ENCODE measurements around the gene CMTM7.

The CMTM7 gene

GRCh38 chr3:32492684-32493436 lies 101.2 kb downstream of the CMTM7 start:
- CTCF ChIA-PET: interaction anchor here (0.9 kb wide), 1 partner anchor 25 kb away, joined by 4 read pairs; no protein-coding TSS in a partner anchor
- no peak for TF ChIP-seq ZNF391 (tag by site-specific recombination; IDR thresholded peaks at IDR 0.05; ENCODE audit: borderline replicate concordance, low read depth)
- no peak for TF ChIP-seq ATF2 (tag by site-specific recombination; IDR thresholded peaks at IDR 0.05; ENCODE audit: low read depth)
- TF ChIP-seq ZNF37A (tag by site-specific recombination; IDR thresholded peaks at IDR 0.05): no peak
- TF ChIP-seq ZNF426 (tag by site-specific recombination; IDR thresholded peaks at IDR 0.05): no peak
- TF ChIP-seq ZNF48 (tag by site-specific recombination; IDR thresholded peaks at IDR 0.05): no peak
- TF ChIP-seq ZNF157 (tag by site-specific recombination; IDR thresholded peaks at IDR 0.05): no peak
- TF ChIP-seq, protein P1, sequence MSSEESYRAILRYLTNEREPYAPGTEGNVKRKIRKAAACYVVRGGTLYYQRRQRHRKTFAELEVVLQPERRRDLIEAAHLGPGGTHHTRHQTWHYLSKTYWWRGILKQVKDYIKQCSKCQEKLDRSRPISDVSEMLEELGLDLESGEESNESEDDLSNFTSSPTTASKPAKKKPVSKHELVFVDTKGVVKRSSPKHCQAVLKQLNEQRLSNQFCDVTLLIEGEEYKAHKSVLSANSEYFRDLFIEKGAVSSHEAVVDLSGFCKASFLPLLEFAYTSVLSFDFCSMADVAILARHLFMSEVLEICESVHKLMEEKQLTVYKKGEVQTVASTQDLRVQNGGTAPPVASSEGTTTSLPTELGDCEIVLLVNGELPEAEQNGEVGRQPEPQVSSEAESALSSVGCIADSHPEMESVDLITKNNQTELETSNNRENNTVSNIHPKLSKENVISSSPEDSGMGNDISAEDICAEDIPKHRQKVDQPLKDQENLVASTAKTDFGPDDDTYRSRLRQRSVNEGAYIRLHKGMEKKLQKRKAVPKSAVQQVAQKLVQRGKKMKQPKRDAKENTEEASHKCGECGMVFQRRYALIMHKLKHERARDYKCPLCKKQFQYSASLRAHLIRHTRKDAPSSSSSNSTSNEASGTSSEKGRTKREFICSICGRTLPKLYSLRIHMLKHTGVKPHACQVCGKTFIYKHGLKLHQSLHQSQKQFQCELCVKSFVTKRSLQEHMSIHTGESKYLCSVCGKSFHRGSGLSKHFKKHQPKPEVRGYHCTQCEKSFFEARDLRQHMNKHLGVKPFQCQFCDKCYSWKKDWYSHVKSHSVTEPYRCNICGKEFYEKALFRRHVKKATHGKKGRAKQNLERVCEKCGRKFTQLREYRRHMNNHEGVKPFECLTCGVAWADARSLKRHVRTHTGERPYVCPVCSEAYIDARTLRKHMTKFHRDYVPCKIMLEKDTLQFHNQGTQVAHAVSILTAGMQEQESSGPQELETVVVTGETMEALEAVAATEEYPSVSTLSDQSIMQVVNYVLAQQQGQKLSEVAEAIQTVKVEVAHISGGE (tag by site-specific recombination; conservative IDR thresholded peaks at IDR 0.05; ENCODE audit: low read depth): no peak
- TF ChIP-seq, protein P2, sequence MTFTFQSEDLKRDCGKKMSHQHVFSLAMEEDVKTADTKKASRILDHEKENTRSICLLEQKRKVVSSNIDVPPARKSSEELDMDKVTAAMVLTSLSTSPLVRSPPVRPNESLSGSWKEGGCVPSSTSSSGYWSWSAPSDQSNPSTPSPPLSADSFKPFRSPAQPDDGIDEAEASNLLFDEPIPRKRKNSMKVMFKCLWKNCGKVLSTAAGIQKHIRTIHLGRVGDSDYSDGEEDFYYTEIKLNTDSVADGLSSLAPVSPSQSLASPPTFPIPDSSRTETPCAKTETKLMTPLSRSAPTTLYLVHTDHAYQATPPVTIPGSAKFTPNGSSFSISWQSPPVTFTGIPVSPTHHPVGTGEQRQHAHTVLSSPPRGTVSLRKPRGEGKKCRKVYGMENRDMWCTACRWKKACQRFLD (tag by site-specific recombination; IDR thresholded peaks at IDR 0.05): no peak
- TF ChIP-seq, protein P3, sequence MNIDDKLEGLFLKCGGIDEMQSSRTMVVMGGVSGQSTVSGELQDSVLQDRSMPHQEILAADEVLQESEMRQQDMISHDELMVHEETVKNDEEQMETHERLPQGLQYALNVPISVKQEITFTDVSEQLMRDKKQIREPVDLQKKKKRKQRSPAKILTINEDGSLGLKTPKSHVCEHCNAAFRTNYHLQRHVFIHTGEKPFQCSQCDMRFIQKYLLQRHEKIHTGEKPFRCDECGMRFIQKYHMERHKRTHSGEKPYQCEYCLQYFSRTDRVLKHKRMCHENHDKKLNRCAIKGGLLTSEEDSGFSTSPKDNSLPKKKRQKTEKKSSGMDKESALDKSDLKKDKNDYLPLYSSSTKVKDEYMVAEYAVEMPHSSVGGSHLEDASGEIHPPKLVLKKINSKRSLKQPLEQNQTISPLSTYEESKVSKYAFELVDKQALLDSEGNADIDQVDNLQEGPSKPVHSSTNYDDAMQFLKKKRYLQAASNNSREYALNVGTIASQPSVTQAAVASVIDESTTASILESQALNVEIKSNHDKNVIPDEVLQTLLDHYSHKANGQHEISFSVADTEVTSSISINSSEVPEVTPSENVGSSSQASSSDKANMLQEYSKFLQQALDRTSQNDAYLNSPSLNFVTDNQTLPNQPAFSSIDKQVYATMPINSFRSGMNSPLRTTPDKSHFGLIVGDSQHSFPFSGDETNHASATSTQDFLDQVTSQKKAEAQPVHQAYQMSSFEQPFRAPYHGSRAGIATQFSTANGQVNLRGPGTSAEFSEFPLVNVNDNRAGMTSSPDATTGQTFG (tag by site-specific recombination; IDR thresholded peaks at IDR 0.05; ENCODE audit: borderline replicate concordance): no peak
- TF ChIP-seq REST (tag by site-specific recombination; IDR thresholded peaks at IDR 0.05): no peak
- no peak for TF ChIP-seq SP3 (tag by site-specific recombination; IDR thresholded peaks at IDR 0.05)
- TF ChIP-seq ZNF174 (tag by site-specific recombination; IDR thresholded peaks at IDR 0.05): no peak
- TF ChIP-seq ZNF416 (tag by site-specific recombination; IDR thresholded peaks at IDR 0.05): no peak
- TF ChIP-seq ZNF404 (tag by site-specific recombination; IDR thresholded peaks at IDR 0.05): no peak
- TF ChIP-seq ZNF596 (tag by site-specific recombination; IDR thresholded peaks at IDR 0.05): no peak
- no peak for TF ChIP-seq ZNF654 (tag by site-specific recombination; IDR thresholded peaks at IDR 0.05; ENCODE audit: low read depth)
- no peak for TF ChIP-seq ZNF155 (tag by site-specific recombination; IDR thresholded peaks at IDR 0.05)
- TF ChIP-seq ZNF544 (tag by site-specific recombination; IDR thresholded peaks at IDR 0.05): no peak
- POLR2A ChIA-PET: interaction anchor here (1.0 kb wide), 1 partner anchor 9 kb away, joined by 3 read pairs; no protein-coding TSS in a partner anchor
- Histone ChIP-seq H3K36me3 (ENCODE audit: control insufficient read depth in 2 of 2, insufficient read depth in 1 of 2, low read length in 2 of 2) (peaks cover 0 to 12% of the 10 kb centered on the region in 2 experiments; a peak in 1 of 3 replicates), H3K4me1 (ENCODE audit: control insufficient read depth, insufficient read depth, low read length) (no peaks in the 10 kb centered on the region), H3K9me3 (ENCODE audit: control insufficient read depth, insufficient read depth, low read depth, low read length) (no peaks in the 10 kb centered on the region), H3K4me3 (ENCODE audit: low read depth, low read length) (no peak overlapping the region), H3K27ac (ENCODE audit: extremely low read depth, low read depth, low read length) (no peak overlapping the region)

All from HEK293 (cell line).